ENCODE data around the gene CAMTA1.

The CAMTA1 gene

GRCh38 chr1:7634546-7635240, 849.4 kb downstream of the CAMTA1 start:
- no peak for DNase-seq

- no peak for DNase-seq
These were observed 851.7 kb downstream of the CAMTA1 start for GRCh38 chr1:7636795-7637526.

DNA sequence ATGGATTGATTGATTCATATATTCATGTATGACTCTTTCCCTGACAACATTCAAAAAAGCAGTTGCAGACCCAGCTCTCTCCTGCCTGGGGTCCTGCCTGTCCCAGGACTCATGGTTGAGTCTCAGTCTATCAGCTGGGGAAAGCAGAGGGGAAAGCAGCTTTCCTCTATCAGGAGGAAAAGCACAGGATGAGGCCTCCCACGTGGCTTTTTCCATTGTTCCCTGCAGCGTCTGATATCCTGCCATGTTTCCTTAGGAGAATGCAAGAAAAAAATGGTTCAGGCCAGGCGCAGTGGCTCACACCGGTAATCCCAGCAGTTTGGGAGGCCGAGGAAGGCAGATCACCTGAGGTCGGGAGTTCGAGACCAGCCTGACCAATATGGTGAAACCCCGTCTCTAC, 852.8 kb downstream of the CAMTA1 start:
- no peak for DNase-seq

GRCh38 chr1:7639435-7640131, 854.3 kb downstream of the CAMTA1 start:
- no peak for DNase-seq

GRCh38 chr1:7640350-7640749, 855.1 kb downstream of the CAMTA1 start:
- DNase-seq = no peak

- peak in 1 of 56 donors; percentile 6 for DNase-seq
These were observed 855.8 kb downstream of the CAMTA1 start for GRCh38 chr1:7640920-7641585.

GRCh38 chr1:7641587-7642417, 856.5 kb downstream of the CAMTA1 start:
- DNase-seq = no peak

DNA sequence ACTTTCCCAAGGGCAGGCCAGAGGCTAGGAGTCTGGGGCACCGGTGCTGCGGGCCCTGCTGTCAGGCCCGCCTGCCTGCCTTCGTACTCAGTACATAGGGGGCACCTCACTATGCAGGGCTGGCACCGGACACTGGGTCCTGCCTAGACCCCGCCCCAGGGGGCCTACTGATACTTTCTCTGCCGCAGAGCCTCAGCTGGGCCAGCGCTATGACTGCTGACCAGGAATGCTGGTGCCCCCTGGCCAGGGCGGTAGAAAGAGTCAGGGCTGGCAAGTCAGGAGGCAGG, 857.1 kb downstream of the CAMTA1 start:
- DNase-seq = no peak

DNA sequence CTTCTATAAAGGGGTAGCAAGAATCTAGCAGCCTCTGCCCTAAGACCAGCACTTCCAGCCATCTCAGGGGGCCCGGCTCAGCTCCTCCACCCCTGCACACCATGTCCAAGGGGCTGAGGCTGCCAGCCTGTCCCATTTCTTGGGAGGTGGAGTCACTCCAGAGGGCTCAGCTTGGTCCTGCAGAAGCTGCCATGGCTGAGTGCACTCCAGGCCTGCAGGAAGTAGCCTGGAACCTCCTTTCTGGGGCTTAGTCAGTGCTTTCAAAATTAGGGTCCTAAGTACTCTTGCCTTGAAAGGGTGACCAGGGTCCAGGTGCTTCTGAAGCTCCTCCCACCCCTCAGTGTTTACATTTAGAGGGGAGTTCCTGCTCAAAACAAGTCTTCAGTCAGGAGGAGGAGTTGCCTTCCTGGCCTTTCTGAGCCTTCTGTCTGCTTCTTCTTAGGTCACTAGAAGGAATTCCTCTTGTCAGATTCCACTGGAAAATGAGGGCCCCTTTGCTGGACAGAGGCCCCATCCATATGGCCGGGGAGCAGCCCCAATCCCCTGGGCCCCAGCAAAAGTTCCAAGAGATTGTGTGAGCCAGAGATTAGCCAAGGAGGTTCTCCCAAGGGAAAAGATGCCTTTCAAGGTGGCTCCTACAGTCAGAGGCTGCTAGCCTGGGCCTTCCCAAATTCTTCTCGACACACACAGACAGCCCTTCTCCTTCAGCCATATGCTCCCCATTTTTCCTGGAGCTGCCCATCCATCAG, 857.7 kb downstream of the CAMTA1 start:
- no peak for DNase-seq

DNA sequence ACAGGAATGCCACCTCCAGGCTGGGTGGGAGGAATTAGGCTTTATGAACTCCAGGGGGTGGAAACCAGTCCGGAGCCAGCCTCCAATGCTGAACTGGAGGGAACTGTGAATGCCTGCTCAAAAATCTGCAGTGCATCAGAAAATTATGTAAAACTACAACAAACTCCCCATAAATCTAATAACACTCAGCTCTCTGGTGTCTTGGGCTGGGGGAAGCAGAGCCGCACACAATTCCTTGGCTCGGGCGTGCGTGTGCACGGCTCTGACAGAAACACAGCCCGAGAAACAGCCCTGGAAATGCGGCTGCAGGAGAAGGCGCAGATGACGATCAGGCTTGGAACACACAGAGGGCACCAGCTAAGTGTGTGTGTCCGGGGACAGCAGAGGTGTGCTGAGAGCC, 858.3 kb downstream of the CAMTA1 start:
- no peak for DNase-seq

DNA sequence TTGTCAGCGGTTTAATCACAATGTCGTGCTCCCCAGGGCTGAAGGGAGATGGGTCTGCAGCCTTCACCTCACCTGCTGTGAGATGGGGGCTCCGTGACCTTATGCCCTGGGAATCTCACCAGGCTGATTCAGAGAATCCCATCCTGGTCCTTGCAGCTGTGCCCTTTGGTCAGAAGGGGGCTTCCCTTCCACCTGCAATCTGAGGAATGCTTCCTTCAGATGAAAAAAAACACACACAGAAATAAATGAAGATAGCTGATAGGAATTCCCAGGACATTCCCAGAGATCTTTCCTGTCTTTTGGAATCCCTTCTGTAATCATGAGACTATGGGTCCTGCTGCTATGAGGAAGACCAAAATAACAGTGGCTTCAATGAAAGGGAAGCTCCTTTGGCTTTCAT, 858.8 kb downstream of the CAMTA1 start:
- DNase-seq = no peak

DNA sequence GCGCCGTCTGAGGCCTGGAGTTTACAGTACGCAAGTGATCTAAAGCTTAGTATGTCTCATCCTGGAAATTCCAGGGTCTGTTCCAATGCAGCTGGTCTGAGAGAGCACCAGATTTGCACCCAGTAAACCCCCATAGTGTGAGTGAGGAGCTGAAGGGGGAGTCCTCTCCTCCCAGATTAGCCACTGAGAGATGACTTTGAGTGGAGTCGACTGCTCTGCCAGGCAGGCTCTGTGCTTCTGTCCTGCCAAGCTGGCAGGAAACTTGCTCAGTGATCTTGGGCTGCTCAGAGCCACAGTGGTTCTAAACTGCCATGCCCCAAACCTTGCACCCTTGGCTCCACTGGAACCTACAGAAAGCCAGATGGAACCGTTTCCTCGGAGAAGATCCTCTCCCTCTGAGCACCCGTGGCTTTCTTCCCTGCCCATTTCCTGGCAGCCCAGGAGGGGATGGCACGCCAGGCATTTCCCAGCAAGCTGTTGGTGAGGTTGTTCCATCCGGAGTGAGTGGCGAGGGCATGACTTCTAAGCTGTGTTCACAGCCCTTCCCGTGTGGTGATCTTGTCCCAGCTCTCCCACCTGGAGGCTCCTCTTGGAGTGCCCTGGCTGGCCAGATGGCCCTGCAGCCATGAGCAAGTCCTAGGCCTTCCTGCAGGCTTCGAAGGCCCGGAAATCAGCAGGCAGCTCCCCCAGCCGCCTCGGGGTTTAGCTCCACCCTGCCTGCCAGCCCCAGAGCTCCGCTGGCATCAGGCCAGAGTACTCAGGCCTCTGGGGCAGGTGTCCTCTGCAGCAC, 859.9 kb downstream of the CAMTA1 start:
- peak in 11 of 56 donors; percentile 3 to 47 (median 12) for DNase-seq

- DNase-seq = no peak
These were observed 860.4 kb downstream of the CAMTA1 start for GRCh38 chr1:7645751-7646048.

GRCh38 chr1:7646164-7646563, 860.9 kb downstream of the CAMTA1 start:
- DNase-seq = no peak

DNA sequence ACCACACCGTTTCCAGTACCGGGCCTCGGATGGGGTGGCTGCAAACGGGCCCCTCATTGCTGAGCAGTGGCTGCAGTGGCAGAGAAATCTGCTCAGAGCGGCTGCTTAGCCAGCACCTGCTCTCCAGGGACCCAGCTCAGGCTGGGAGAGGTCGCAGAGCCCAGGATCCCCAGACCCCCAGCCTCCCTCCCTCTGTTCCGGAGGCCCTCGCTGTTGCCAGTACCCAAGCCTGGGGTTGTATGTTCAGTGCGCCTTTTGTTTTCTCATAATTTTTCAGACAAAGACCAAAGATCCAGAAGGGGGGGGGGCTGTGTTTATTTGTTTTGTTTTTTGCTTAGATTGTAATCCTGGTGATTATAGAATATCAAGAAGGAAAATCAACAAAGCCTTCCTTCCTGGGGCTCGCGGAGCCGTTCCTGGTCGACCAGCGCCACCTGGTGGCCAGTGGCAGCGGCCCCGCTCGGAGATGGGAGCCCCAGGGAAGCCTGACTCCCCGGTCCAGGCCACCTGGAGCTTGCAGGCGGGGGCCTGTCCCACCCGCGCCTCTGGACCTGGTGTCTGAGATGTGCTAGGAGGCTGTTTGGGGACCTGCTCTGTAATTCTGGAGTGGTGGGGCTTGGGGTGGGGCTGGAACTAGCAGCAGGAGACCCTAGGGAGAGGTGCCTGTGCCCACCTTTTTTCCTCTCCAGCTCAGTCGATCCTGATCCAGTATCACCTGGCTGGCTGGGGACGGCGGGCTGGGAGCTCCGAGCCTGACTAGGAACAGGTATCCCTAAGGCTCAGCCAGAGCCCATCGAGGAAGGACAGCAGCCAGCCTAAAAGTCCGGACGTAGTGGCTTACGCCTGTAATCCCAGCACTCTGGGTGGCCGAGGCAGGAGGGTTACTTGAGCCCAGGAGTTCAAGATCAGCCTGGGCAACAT, 862.0 kb downstream of the CAMTA1 start:
- peak in 49 of 56 donors; percentile 10 to 82 (median 34) for DNase-seq

- DNase-seq = no peak
These were observed 863.6 kb downstream of the CAMTA1 start for GRCh38 chr1:7648761-7649384.

GRCh38 chr1:7650801-7651200, 865.5 kb downstream of the CAMTA1 start:
- no peak for DNase-seq

DNA sequence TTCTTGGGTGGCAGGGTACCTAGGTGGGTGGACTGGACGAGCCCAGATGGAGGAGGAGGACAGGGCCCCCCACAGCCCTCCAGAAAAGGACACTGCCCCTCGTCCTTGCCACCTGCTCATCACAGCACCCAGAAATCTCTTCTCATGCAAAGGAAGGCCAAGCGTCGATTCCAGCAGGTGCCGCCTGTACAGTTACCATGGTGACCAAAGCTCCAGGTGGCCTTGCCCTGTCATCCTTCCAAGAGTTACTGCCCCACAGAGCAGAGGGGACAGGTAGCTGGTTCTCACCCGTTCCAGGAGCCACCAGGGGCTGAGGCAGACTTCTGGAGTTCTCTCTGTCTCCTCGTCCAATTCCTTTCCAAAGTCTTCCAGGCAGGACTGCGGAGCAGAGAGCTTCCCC, 865.9 kb downstream of the CAMTA1 start:
- no peak for DNase-seq

Data from nucleus accumbens (tissue), 56 donors.